ENCODE results near the gene ITGAX. TPM values are rescaled to one million over a fixed set of nuclear protein-coding genes. Genes with fewer than 3 reads are reported as not detected.
A peak's percentile ranks its signal among the peaks of the same experiment; 100 is the strongest.

The ITGAX gene
- total and polyA plus RNA-seq, 4 donors = 2.8 to 9.3 (median 7.1) TPM

DNA sequence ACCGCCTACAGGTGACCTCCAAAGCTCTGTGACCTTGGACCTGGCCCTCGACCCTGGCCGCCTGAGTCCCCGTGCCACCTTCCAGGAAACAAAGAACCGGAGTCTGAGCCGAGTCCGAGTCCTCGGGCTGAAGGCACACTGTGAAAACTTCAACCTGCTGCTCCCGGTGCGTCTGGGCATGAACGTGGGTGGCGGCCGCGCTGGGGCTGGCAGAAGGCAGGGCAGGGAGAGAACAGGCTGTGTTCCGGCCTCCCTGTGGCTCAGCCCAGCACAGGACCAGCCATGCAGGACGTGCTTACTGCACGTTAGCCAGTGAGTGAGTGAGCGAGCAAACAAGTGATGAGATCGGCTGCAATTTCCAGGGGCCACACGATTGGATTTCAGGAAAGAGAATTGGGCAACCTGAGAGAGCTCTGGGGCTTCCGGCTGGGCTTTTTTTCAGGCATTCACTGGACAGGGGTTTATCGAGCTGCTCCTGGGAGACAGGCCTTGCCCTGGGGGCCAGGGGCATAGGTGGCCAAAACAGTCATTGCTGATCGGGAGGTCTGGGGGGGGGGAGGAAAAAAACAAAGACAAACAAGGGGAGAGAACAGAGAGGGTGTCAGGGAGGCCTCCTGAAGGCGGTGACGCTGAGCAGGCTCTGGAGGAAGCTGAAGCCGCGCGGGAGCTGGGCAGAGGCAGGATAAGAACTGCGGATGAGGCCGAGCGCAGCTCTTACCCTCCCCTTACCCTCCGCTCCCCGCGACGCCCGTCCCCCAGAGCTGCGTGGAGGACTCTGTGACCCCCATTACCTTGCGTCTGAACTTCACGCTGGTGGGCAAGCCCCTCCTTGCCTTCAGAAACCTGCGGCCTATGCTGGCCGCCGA is 16.9 kb downstream of the ITGAX start:
- DNase-seq (ENCODE audit: low read depth in 4 of 6, low spot score in 6 of 6) = no peak
- 84% methylated on average over 42 of the region's 42 CpGs for WGBS (ENCODE audit: insufficient coverage)

DNA sequence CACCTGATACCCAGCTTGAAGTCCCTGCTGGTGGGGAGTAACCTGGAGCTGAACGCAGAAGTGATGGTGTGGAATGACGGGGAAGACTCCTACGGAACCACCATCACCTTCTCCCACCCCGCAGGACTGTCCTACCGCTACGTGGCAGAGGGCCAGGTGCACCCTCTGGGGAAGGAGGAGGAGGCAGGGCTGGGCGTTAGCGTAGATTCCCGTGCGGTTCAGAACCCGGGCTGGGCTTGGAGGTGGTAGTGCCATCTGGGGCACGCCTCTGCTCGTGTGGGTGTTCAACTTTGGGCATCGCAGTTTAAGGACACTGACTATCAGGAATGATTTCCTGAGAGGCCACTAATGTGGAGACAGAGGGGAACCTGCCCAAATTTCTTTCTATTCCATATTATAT is 18.3 kb downstream of the ITGAX start:
- H3K9me3 ChIP-seq (ENCODE audit: control insufficient read depth, insufficient read depth, low read length) = peaks cover 2% of the 10 kb centered on the region
- H3K4me1 ChIP-seq (ENCODE audit: control insufficient read depth, insufficient read depth, low read length) = no peaks in the 10 kb centered on the region
- DNase-seq (ENCODE audit: low read depth in 4 of 6, low spot score in 6 of 6) = no peak
- H3K36me3 ChIP-seq (ENCODE audit: control insufficient read depth, insufficient read depth, low read length) = no peaks in the 10 kb centered on the region
- no peaks in the 10 kb centered on the region for H3K27me3 ChIP-seq (ENCODE audit: control insufficient read depth, insufficient read depth, low read length)
- 84% methylated on average over 8 of the region's 14 CpGs for WGBS (ENCODE audit: insufficient coverage)
- no peak overlapping the region for H3K4me3 ChIP-seq (ENCODE audit: low read depth, low read length)
- no peak overlapping the region for H3K27ac ChIP-seq (ENCODE audit: low read depth, low read length)

More for the DNA sequence above, 16.9 kb downstream of the ITGAX start:
- H3K36me3 ChIP-seq (ENCODE audit: control insufficient read depth, insufficient read depth, low read length) = no peaks in the 10 kb centered on the region
- H3K4me3 ChIP-seq (ENCODE audit: low read depth, low read length) = no peak overlapping the region
- no peak overlapping the region for H3K27ac ChIP-seq (ENCODE audit: low read depth, low read length)
- H3K27me3 ChIP-seq (ENCODE audit: control insufficient read depth, insufficient read depth, low read length) = no peaks in the 10 kb centered on the region
- no peaks in the 10 kb centered on the region for H3K4me1 ChIP-seq (ENCODE audit: control insufficient read depth, insufficient read depth, low read length)
- H3K9me3 ChIP-seq (ENCODE audit: control insufficient read depth, insufficient read depth, low read length) = peaks cover 2% of the 10 kb centered on the region

DNA sequence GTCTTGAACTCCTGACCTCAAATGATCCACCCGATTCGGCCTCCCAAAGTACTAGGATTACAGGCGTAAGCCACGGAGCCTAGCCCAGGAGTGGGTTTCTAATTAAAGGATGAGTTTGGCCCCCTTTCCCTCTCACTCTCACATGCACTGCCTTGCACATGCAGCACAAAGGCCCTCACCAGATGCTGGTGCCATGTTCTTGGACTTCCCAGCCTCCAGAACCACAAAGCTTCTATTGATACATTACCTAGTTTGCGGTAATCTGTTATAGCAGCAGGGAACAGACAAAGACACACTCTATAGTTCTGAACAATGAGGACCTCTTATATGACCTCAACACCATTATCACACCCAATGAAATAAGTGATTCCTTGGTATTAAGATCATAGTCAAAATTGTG is 20.3 kb downstream of the ITGAX start:
- no CpG with 5 or more reads among the region's 5 CpGs for WGBS (ENCODE audit: insufficient coverage)
- Histone ChIP-seq H3K27me3 (ENCODE audit: control insufficient read depth, insufficient read depth, low read length) (no peaks in the 10 kb centered on the region), H3K4me3 (ENCODE audit: low read depth, low read length) (no peak overlapping the region), H3K27ac (ENCODE audit: low read depth, low read length) (no peak overlapping the region), H3K4me1 (ENCODE audit: control insufficient read depth, insufficient read depth, low read length) (no peaks in the 10 kb centered on the region), H3K36me3 (ENCODE audit: control insufficient read depth, insufficient read depth, low read length) (no peaks in the 10 kb centered on the region), H3K9me3 (ENCODE audit: control insufficient read depth, insufficient read depth, low read length) (peaks cover 2% of the 10 kb centered on the region)
- DNase-seq (ENCODE audit: low read depth in 4 of 6, low spot score in 6 of 6) = no peak

GRCh38 chr16:31376705-31377104 is 21.7 kb downstream of the ITGAX start:
- Histone ChIP-seq H3K36me3 (ENCODE audit: control insufficient read depth, insufficient read depth, low read length) (no peaks in the 10 kb centered on the region), H3K27me3 (ENCODE audit: control insufficient read depth, insufficient read depth, low read length) (no peaks in the 10 kb centered on the region), H3K9me3 (ENCODE audit: control insufficient read depth, insufficient read depth, low read length) (peaks cover 2% of the 10 kb centered on the region), H3K27ac (ENCODE audit: low read depth, low read length) (no peak overlapping the region), H3K4me1 (ENCODE audit: control insufficient read depth, insufficient read depth, low read length) (no peaks in the 10 kb centered on the region), H3K4me3 (ENCODE audit: low read depth, low read length) (no peak overlapping the region)
- no peak for DNase-seq (ENCODE audit: low read depth in 4 of 6, low spot score in 6 of 6)
- 79% methylated on average over 8 of the region's 8 CpGs for WGBS (ENCODE audit: insufficient coverage)

DNA sequence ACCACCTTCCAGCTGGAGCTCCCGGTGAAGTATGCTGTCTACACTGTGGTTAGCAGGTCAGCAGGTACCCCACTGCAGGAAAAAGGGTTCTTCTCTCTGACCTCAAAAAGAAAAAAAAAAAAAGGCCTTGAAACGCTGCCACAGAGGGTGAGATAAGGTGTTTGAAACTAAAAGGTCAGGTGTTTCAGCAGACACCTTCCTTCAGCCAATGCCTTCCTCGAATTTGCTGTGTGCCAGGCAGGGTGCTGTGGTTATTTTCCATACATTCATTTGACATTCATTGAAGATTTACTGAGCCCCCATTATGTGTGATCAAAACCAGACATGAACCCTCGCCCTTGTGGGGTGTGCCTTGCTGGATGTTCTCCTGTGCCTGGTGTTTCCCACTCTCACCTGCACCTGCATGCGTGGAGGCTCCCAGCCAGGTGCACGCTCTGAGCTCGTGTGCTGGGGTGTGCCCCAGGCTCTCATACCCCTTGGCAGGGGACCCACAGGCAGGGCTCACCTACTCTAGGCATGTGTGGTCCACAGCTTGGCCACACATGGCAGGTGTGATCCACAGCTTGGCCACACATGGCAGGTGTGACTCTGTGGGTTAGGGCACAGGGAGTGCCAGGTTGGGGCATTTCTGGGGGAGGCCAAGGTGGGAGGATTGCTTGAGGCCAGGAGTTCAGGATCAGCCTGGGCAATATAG is 22.4 kb downstream of the ITGAX start:
- Histone ChIP-seq H3K4me3 (ENCODE audit: low read depth, low read length) (no peak overlapping the region), H3K36me3 (ENCODE audit: control insufficient read depth, insufficient read depth, low read length) (no peaks in the 10 kb centered on the region), H3K9me3 (ENCODE audit: control insufficient read depth, insufficient read depth, low read length) (peaks cover 2% of the 10 kb centered on the region), H3K27me3 (ENCODE audit: control insufficient read depth, insufficient read depth, low read length) (no peaks in the 10 kb centered on the region), H3K27ac (ENCODE audit: low read depth, low read length) (no peak overlapping the region), H3K4me1 (ENCODE audit: control insufficient read depth, insufficient read depth, low read length) (no peaks in the 10 kb centered on the region)
- no peak for DNase-seq (ENCODE audit: low read depth in 4 of 6, low spot score in 6 of 6)
- 81% methylated on average over 5 of the region's 7 CpGs for WGBS (ENCODE audit: insufficient coverage)

GRCh38 chr16:31380201-31380600 is 25.2 kb downstream of the ITGAX start:
- no peak for DNase-seq (ENCODE audit: low read depth in 4 of 6, low spot score in 6 of 6)
- Histone ChIP-seq H3K4me1 (ENCODE audit: control insufficient read depth, insufficient read depth, low read length) (no peaks in the 10 kb centered on the region), H3K9me3 (ENCODE audit: control insufficient read depth, insufficient read depth, low read length) (peaks cover 1% of the 10 kb centered on the region), H3K27ac (ENCODE audit: low read depth, low read length) (no peak overlapping the region), H3K4me3 (ENCODE audit: low read depth, low read length) (no peak overlapping the region), H3K27me3 (ENCODE audit: control insufficient read depth, insufficient read depth, low read length) (no peaks in the 10 kb centered on the region), H3K36me3 (ENCODE audit: control insufficient read depth, insufficient read depth, low read length) (no peaks in the 10 kb centered on the region)
- WGBS (ENCODE audit: insufficient coverage) = 74% methylated on average over 7 of the region's 12 CpGs

DNA sequence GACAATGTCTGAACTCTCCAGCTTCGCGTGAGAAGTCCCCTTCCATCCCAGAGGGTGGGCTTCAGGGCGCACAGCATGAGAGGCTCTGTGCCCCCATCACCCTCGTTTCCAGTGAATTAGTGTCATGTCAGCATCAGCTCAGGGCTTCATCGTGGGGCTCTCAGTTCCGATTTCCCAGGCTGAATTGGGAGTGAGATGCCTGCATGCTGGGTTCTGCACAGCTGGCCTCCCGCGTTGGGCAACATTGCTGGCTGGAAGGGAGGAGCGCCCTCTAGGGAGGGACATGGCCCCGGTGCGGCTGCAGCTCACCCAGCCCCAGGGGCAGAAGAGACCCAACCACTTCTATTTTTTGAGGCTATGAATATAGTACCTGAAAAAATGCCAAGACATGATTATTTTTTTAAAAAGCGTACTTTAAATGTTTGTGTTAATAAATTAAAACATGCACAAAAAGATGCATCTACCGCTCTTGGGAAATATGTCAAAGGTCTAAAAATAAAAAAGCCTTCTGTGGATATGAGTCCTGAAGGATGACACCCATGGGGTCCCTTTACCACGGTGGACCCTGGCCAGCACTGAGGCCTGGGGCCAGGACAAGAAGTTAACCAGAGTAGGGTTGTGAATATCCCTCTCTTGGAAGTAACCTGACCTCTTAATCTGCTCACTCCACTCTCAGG is 27.6 kb downstream of the ITGAX start:
- H3K36me3 ChIP-seq (ENCODE audit: control insufficient read depth, insufficient read depth, low read length) = no peaks in the 10 kb centered on the region
- H3K27me3 ChIP-seq (ENCODE audit: control insufficient read depth, insufficient read depth, low read length) = no peaks in the 10 kb centered on the region
- no peak overlapping the region for H3K27ac ChIP-seq (ENCODE audit: low read depth, low read length)
- H3K9me3 ChIP-seq (ENCODE audit: control insufficient read depth, insufficient read depth, low read length) = no peaks in the 10 kb centered on the region
- 26% methylated on average over 10 of the region's 14 CpGs for WGBS (ENCODE audit: insufficient coverage)
- H3K4me3 ChIP-seq (ENCODE audit: low read depth, low read length) = no peak overlapping the region
- peak in 1 of 6 donors; percentile 21 for DNase-seq (ENCODE audit: low read depth in 4 of 6, low spot score in 6 of 6)
- no peaks in the 10 kb centered on the region for H3K4me1 ChIP-seq (ENCODE audit: control insufficient read depth, insufficient read depth, low read length)

DNA sequence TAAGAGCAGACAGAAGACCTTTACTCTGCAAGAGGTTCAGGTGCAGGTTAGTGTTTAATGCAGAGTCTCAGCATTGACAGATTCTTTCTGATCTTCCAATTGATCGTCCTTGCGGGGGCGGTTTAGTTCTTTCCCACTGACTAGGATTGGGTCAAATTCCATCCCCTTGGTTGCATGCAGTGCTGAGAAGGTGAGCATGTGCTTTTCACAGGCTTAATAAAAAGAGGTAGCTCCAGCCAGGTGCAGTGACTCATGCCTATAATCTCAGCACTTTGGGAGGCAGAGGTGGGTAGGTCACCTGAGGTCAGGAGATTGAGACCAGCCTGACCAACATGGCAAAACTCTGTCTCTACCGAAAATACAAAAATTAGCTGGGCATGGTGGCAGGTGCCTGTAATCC is 30.7 kb downstream of the ITGAX start:
- Histone ChIP-seq H3K9me3 (ENCODE audit: control insufficient read depth, insufficient read depth, low read length) (no peaks in the 10 kb centered on the region), H3K4me1 (ENCODE audit: control insufficient read depth, insufficient read depth, low read length) (no peaks in the 10 kb centered on the region), H3K4me3 (ENCODE audit: low read depth, low read length) (no peak overlapping the region), H3K36me3 (ENCODE audit: control insufficient read depth, insufficient read depth, low read length) (no peaks in the 10 kb centered on the region), H3K27me3 (ENCODE audit: control insufficient read depth, insufficient read depth, low read length) (no peaks in the 10 kb centered on the region), H3K27ac (ENCODE audit: low read depth, low read length) (no peak overlapping the region)
- DNase-seq (ENCODE audit: low read depth in 4 of 6, low spot score in 6 of 6) = no peak
- WGBS (ENCODE audit: insufficient coverage) = no CpG with 5 or more reads among the region's 4 CpGs

- WGBS (ENCODE audit: insufficient coverage) = 28% methylated on average over 4 of the region's 6 CpGs
- H3K4me3 ChIP-seq (ENCODE audit: low read depth, low read length) = no peak overlapping the region
- H3K4me1 ChIP-seq (ENCODE audit: control insufficient read depth, insufficient read depth, low read length) = no peaks in the 10 kb centered on the region
- no peaks in the 10 kb centered on the region for H3K36me3 ChIP-seq (ENCODE audit: control insufficient read depth, insufficient read depth, low read length)
- H3K27me3 ChIP-seq (ENCODE audit: control insufficient read depth, insufficient read depth, low read length) = no peaks in the 10 kb centered on the region
- no peaks in the 10 kb centered on the region for H3K9me3 ChIP-seq (ENCODE audit: control insufficient read depth, insufficient read depth, low read length)
- peak in 1 of 6 donors; percentile 27 for DNase-seq (ENCODE audit: low read depth in 4 of 6, low spot score in 6 of 6)
- no peak overlapping the region for H3K27ac ChIP-seq (ENCODE audit: low read depth, low read length)
Observed at GRCh38 chr16:31386157-31386984, 31.4 kb downstream of the ITGAX start.
